HepG2 (cell line): ENCODE measurements around the gene WNT7A. TPM values are rescaled to one million over a fixed set of nuclear protein-coding genes. Genes with fewer than 3 reads are reported as not detected.

Experiments used
- ATAC-seq: fragments of 200-7000 bp; cut with Tn5 transposase; 3 replicates; pipeline ENCODE4 v1.9.1; 2020; ENCODE audit warnings: mild to moderate bottlenecking, moderate library complexity
- BruUV-seq: library from RNA; stranded (reverse); fragments of 400-500 nt; replicated peaks from 2 replicates; lab custom pipeline; 2021; lab: Mats Ljungman, UMichigan
- CTCF ChIA-PET: fragments of 300-600 bp; formaldehyde crosslinking; extraction: SDS; loops from one replicate; lab custom pipeline; 2021; ENCODE audit warnings: low total read pairs, inconsistent platforms, low intra/inter-chr PET ratio; lab: Yijun Ruan, JAX
- POLR2A ChIA-PET: fragments of 350-600 bp; sonication (Branson Sonifier 250); formaldehyde crosslinking; loops from one replicate; lab custom pipeline; 2020; ENCODE audit warnings: antibody characterized with exemption, inconsistent platforms; lab: Yijun Ruan, JAX
- DNase-seq: peaks from one replicate; pipeline ENCODE4 v3.0.0-alpha.2; 2015; ENCODE audit warnings: low spot score
- FAIRE-seq: peaks from 3 replicates; lab custom pipeline; 2011; peaks lifted over from hg19 to GRCh38; lab: Jason Lieb, UNC
- H2AFZ ChIP-seq: one replicate; pipeline ENCODE4 v1.6.1; 2011; ENCODE audit warnings: low read length, inconsistent platforms
- H3K27ac ChIP-seq: fragments of 300-600 bp; 3 replicates; pipeline ENCODE4 v1.8.0; 2011; ENCODE audit warnings: mixed run types, mild to moderate bottlenecking, mixed read lengths, low read length, inconsistent platforms; ENCODE audit not compliant: insufficient read depth; ENCODE audit errors: extremely low read length
- H3K27me3 ChIP-seq, 2 experiments: fragments of 200-600 bp in 1 of 2; 2 replicates in 1 of 2; 3 replicates in 1 of 2; pipeline versions ENCODE4 v1.6.0 to v1.8.0; 2011; ENCODE audit warnings: low read length in 2 of 2, mild to moderate bottlenecking in 2 of 2, moderate library complexity in 2 of 2, inconsistent platforms in 1 of 2; ENCODE audit not compliant: insufficient read depth in 2 of 2, control insufficient read depth in 1 of 2
- H3K36me3 ChIP-seq, 2 experiments: fragments of 200-600 bp in 1 of 2; replicated peaks in 1 of 2; 2 replicates in 1 of 2; 3 replicates in 1 of 2; pipeline versions ENCODE4 v1.5.1 to v1.8.0; 2011; ENCODE audit warnings: low read length in 2 of 2, inconsistent platforms in 1 of 2; ENCODE audit not compliant: insufficient read depth in 2 of 2, control insufficient read depth in 1 of 2
- H3K4me1 ChIP-seq: 2 replicates; pipeline ENCODE4 v1.5.1; 2012; ENCODE audit warnings: low read length, inconsistent platforms; ENCODE audit not compliant: insufficient read depth
- H3K4me2 ChIP-seq: 2 replicates; pipeline ENCODE4 v1.6.0; 2011; ENCODE audit warnings: low read depth, low read length, inconsistent platforms
- H3K4me3 ChIP-seq, 3 experiments: fragments of 200-600 bp in 1 of 3; sonication (generic), shearing (Covaris generic) in 1 of 3; replicated peaks in 1 of 3; 2 replicates each; pipeline ENCODE4 v1.5.1; 2011 to 2016; ENCODE audit warnings: low read length in 3 of 3, inconsistent platforms in 2 of 3, low read depth in 2 of 3, mild to moderate bottlenecking in 2 of 3, control low read depth in 1 of 3, mixed read lengths in 1 of 3; ENCODE audit not compliant: insufficient read depth in 1 of 3
- H3K79me2 ChIP-seq: one replicate; pipeline ENCODE4 v1.6.1; 2011; ENCODE audit warnings: low read length, inconsistent platforms; ENCODE audit not compliant: insufficient read depth
- H3K9ac ChIP-seq: 2 replicates; pipeline ENCODE4 v1.6.0; 2011; ENCODE audit warnings: mild to moderate bottlenecking, low read depth, low read length, inconsistent platforms; ENCODE audit not compliant: insufficient read depth
- H3K9me3 ChIP-seq: 2 replicates; pipeline ENCODE4 v1.5.1; 2012; ENCODE audit warnings: mild to moderate bottlenecking, low read length
- H4K20me1 ChIP-seq: 2 replicates; pipeline ENCODE4 v1.6.0; 2011; ENCODE audit warnings: inconsistent platforms, mild to moderate bottlenecking, low read length, moderate library complexity; ENCODE audit not compliant: insufficient read depth
- ERF ChIP-seq: IDR thresholded peaks from 2 replicates; pipeline ENCODE4 v1.6.1; 2018; ENCODE audit warnings: missing biosample characterization, missing genetic modification reagents
- HBP1 ChIP-seq: IDR thresholded peaks from 2 replicates; pipeline ENCODE4 v1.6.1; 2016; ENCODE audit warnings: low read depth, control low read depth
- KAT2B ChIP-seq: fragments of 150-350 bp; IDR thresholded peaks from 2 replicates; pipeline ENCODE4 v1.6.1; 2014; ENCODE audit warnings: low read depth, low read length, borderline replicate concordance
- MAFG ChIP-seq: sonication (generic); formaldehyde crosslinking; IDR thresholded peaks from 2 replicates; pipeline ENCODE4 v1.5.1; 2020; ENCODE audit warnings: mild to moderate bottlenecking, missing genetic modification reagents
- NONO ChIP-seq, 2 experiments: fragments of 450-650 bp in 1 of 2; sonication (generic) in 1 of 2; formaldehyde crosslinking in 1 of 2; IDR thresholded peaks in 1 of 2; conservative IDR thresholded peaks in 1 of 2; 2 replicates each; pipeline versions ENCODE4 v1.6.1 to v1.8.0; 2017 to 2022; ENCODE audit warnings: mild to moderate bottlenecking in 1 of 2, missing genetic modification reagents in 1 of 2, moderate library complexity in 1 of 2
- PREB ChIP-seq: sonication (generic); formaldehyde crosslinking; IDR thresholded peaks from 2 replicates; pipeline ENCODE4 v1.4.0; 2020; ENCODE audit warnings: missing genetic modification reagents
- RAD21 ChIP-seq: fragments of 450-650 bp; formaldehyde crosslinking; IDR thresholded peaks from 2 replicates; pipeline ENCODE4 v1.5.0; 2020; ENCODE audit warnings: mild to moderate bottlenecking
- RBM22 ChIP-seq: fragments of 200-400 bp; formaldehyde crosslinking; optimal IDR thresholded peaks from 2 replicates; pipeline ENCODE3; 2017; ENCODE audit warnings: mild to moderate bottlenecking, low read length, moderate library complexity
- SATB2 ChIP-seq: sonication (generic); formaldehyde crosslinking; IDR thresholded peaks from 2 replicates; pipeline ENCODE4 v1.5.0; 2020; ENCODE audit warnings: missing genetic modification reagents
- SIX1 ChIP-seq: sonication (generic); formaldehyde crosslinking; IDR thresholded peaks from 2 replicates; pipeline ENCODE4 v1.4.0; 2020; ENCODE audit warnings: missing genetic modification reagents, borderline replicate concordance
- SIX4 ChIP-seq: sonication (generic); formaldehyde crosslinking; IDR thresholded peaks from 2 replicates; pipeline ENCODE4 v1.4.0; 2020; ENCODE audit warnings: missing genetic modification reagents
- SMC3 ChIP-seq: IDR thresholded peaks from 2 replicates; pipeline ENCODE4 v1.6.1; 2011; ENCODE audit warnings: low read length, improper control_type of control experiment
- SRY ChIP-seq: sonication (generic); formaldehyde crosslinking; IDR thresholded peaks from 2 replicates; pipeline ENCODE4 v1.8.0; 2022; ENCODE audit warnings: mild to moderate bottlenecking, missing genetic modification reagents
- STAG1 ChIP-seq: sonication (generic); formaldehyde crosslinking; IDR thresholded peaks from 2 replicates; pipeline ENCODE4 v1.4.0; 2020; ENCODE audit warnings: missing genetic modification reagents
- TRIM24 ChIP-seq: sonication (generic); formaldehyde crosslinking; IDR thresholded peaks from 2 replicates; pipeline ENCODE4 v1.8.0; 2022; ENCODE audit warnings: mild to moderate bottlenecking, missing genetic modification reagents
- U2AF2 ChIP-seq: fragments of 200-400 bp; formaldehyde crosslinking; IDR thresholded peaks from 2 replicates; pipeline ENCODE4 v1.6.1; 2017; ENCODE audit warnings: low read depth, mild to moderate bottlenecking, low read length
- ZMYM2 ChIP-seq: sonication (generic); formaldehyde crosslinking; IDR thresholded peaks from 2 replicates; pipeline ENCODE4 v1.8.0; 2022; ENCODE audit warnings: mild to moderate bottlenecking, missing genetic modification reagents
- ZNF10 ChIP-seq: sonication (generic); formaldehyde crosslinking; IDR thresholded peaks from 2 replicates; pipeline ENCODE4 v1.4.0; 2020; ENCODE audit warnings: mild to moderate bottlenecking, low read depth, missing genetic modification reagents, borderline replicate concordance
- ZNF326 ChIP-seq: sonication (generic); formaldehyde crosslinking; IDR thresholded peaks from 2 replicates; pipeline ENCODE4 v1.4.0; 2020; ENCODE audit warnings: missing genetic modification reagents, borderline replicate concordance
- ZNF350 ChIP-seq: sonication (generic); formaldehyde crosslinking; IDR thresholded peaks from 2 replicates; pipeline ENCODE4 v1.4.0; 2020; ENCODE audit warnings: mild to moderate bottlenecking, low read depth, missing genetic modification reagents, borderline replicate concordance
- ZNF354B ChIP-seq: sonication (generic); formaldehyde crosslinking; IDR thresholded peaks from 2 replicates; pipeline ENCODE4 v1.8.0; 2022; ENCODE audit warnings: mild to moderate bottlenecking, missing genetic modification reagents
- ZNF605 ChIP-seq: sonication (generic); formaldehyde crosslinking; IDR thresholded peaks from 2 replicates; pipeline ENCODE4 v1.8.0; 2022; ENCODE audit warnings: mild to moderate bottlenecking, missing genetic modification reagents
- ZNF660 ChIP-seq: sonication (generic); formaldehyde crosslinking; IDR thresholded peaks from 2 replicates; pipeline ENCODE4 v1.5.1; 2020; ENCODE audit warnings: mild to moderate bottlenecking, low read depth, missing genetic modification reagents, borderline replicate concordance
- ZNF768 ChIP-seq: sonication (generic); formaldehyde crosslinking; IDR thresholded peaks from 2 replicates; pipeline ENCODE4 v1.4.0; 2020; ENCODE audit warnings: missing genetic modification reagents
- WGBS: methylation state at CpG from one replicate; pipeline ENCODE4 v1.1.6; 2017; ENCODE audit warnings: low lambda C conversion rate; 5-methylcytosine and 5-hydroxymethylcytosine counted together
- in situ Hi-C: cut with HindIII; loops from 2 replicates; pipeline ENCODE4 v1.10.0; 2017; ENCODE audit warnings: low pct_unique_long_range_greater_than_20kb; ENCODE audit not compliant: extremely low pct_ligation_motif_present
- intact Hi-C: fragments of 100-400 bp; cut with micrococcal nuclease; formaldehyde crosslinking; loops from one replicate; pipeline ENCODE4 v1.10.0; 2022; ENCODE audit not compliant: unreplicated experiment
- polyA plus RNA-seq, 8 experiments: library from polyadenylated mRNA; depleted of rRNA in 3 of 8; stranded (reverse) in 7 of 8; unstranded in 1 of 8; fragments of >200 nt; fragmentation: Illumina TruSeq in 4 of 8; extraction: Trizol in 4 of 8; gene quantifications; 2 replicates each; pipeline versions ENCODE4 v1.2.1 to v1.2.3, GENCODE V29; 2011 to 2016; ENCODE audit warnings: low read depth in 4 of 8, missing spikeins in 1 of 8, mixed read lengths in 1 of 8; ENCODE audit not compliant: insufficient read depth in 1 of 8
- total RNA-seq, 5 experiments: library from RNA; depleted of rRNA; stranded (reverse); fragments of >200 nt; fragmentation: Illumina TruSeq; extraction: Trizol; gene quantifications; 2 replicates each; pipeline ENCODE4 v1.2.3, GENCODE V29; 2016; ENCODE audit warnings: low read depth in 1 of 5

WNT7A gene
- total and polyA plus RNA-seq, 2 of the 13 experiments (the other 11 are each of a cell fraction or from before 2014, with no cell fraction given): not detected

DNA sequence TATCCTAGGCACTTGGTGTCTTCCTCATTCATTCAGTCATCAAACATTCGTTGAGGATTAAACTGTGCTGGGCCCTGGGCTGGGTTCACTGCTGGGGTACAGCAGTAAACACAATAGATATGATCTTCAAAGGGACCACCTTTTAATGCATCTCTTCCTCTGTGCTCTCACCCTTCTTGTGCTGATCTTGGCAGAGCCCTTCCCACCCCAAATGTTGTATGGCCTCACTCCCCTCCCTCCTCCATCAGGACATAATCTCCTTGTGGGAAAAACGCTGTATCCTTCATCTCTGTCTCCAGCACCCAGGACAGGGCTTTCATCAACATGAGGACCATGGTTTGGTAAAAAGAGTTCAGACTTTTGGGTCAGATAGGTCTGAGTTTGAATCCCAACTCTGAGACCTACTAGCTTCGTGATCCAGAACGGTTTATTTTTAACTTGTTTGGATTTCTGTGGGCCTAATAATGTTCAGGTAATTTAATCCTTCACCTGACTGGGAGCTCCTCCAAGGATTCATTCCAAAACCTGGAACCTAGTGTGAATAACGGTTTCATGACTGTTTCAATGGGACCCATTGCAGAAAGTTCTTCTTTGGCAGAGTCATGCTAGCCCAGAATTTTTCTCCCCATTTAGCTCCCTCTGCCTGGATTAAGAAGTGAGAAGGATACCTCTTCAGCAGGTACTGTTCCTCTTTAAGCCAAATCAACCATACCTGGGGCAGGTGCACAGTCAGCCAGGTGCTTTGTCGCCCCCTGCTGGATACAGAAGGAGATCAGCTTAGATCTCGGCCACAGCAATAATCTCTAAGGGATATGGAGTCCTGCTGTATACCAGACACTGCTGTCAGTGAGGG, 5.2 kb upstream of the WNT7A start:
- Histone ChIP-seq H3K27ac (no peak overlapping the region), H3K9me3 (no peaks in the 10 kb centered on the region), H3K36me3 (no peaks in the 10 kb centered on the region), H3K27me3 (peaks cover 5 to 16% of the 10 kb centered on the region in 2 experiments; a peak in 3 of 5 replicates), H3K79me2 (no peaks in the 10 kb centered on the region), H3K4me3 (no peak overlapping the region), H3K4me2 (no peak overlapping the region), H3K4me1 (no peaks in the 10 kb centered on the region), H4K20me1 (no peaks in the 10 kb centered on the region), H3K9ac (no peak overlapping the region), H2AFZ (no peak overlapping the region)
- DNase-seq (peak; percentile 36), ATAC-seq (peak; percentile 79), FAIRE-seq (peak; percentile 76)
- intact Hi-C loops (loop anchor here (1.0 kb wide), 1 partner anchor 228 kb away; no protein-coding TSS in a partner anchor), in situ Hi-C loops (loop anchor here (5.0 kb wide), 1 partner anchor 228 kb away; no protein-coding TSS in a partner anchor)
- ChIA-PET POLR2A (no interaction called here), CTCF (interaction anchor here (0.6 to 1.4 kb wide), 2 partner anchors 68 to 227 kb away, joined by 3 to 8 read pairs; no protein-coding TSS in a partner anchor)
- 0% methylated on average over 6 of the region's 7 CpGs for WGBS
- BruUV-seq: no TSS peak
- TF ChIP-seq SIX4 (CRISPR knock-in tag): no peak
- no peak for TF ChIP-seq U2AF2
- TF ChIP-seq ZNF326 (CRISPR knock-in tag): no peak
- TF ChIP-seq RAD21: peak; percentile 48; the same call in 1 of the 2 replicates
- no peak for TF ChIP-seq RBM22
- TF ChIP-seq NONO (IDR thresholded peaks at IDR 0.05): no peak
- no peak for TF ChIP-seq NONO (CRISPR knock-in tag; conservative IDR thresholded peaks at IDR 0.05)
- TF ChIP-seq SMC3: peak; percentile 46; the same call in 1 of the 2 replicates
- no peak for TF ChIP-seq ZNF768 (CRISPR knock-in tag)
- no peak for TF ChIP-seq SRY (CRISPR knock-in tag)
- TF ChIP-seq STAG1 (CRISPR knock-in tag): peak; percentile 72
- TF ChIP-seq ERF (CRISPR knock-in tag): no peak
- no peak for TF ChIP-seq ZNF354B
- TF ChIP-seq SATB2 (CRISPR knock-in tag): no peak
- no peak for TF ChIP-seq ZMYM2 (CRISPR knock-in tag)
- no peak for TF ChIP-seq MAFG (CRISPR knock-in tag)
- TF ChIP-seq TRIM24 (CRISPR knock-in tag): no peak
- TF ChIP-seq HBP1 (CRISPR knock-in tag): no peak
- TF ChIP-seq ZNF10 (CRISPR knock-in tag): no peak
- TF ChIP-seq ZNF605 (CRISPR knock-in tag): no peak
- no peak for TF ChIP-seq ZNF350 (CRISPR knock-in tag)
- no peak for TF ChIP-seq ZNF660
- no peak for TF ChIP-seq KAT2B
- TF ChIP-seq SIX1 (CRISPR knock-in tag): no peak
- no peak for TF ChIP-seq PREB (CRISPR knock-in tag)
